Aorta (tissue), 5 donors: ENCODE measurements around the gene TPD52L2. TPM values are rescaled to one million over a fixed set of nuclear protein-coding genes. Genes with fewer than 3 reads are reported as not detected.

Experiments used
- ATAC-seq: fragments of 200-7000 bp; cut with Tn5 transposase; one replicate; pipeline ENCODE4 v1.9.1; 2022; ENCODE audit warnings: moderate library complexity; ENCODE audit not compliant: low FRiP score
- DNase-seq, 2 donors: peaks; one replicate each; pipeline ENCODE4 v3.0.0-alpha.2; 2020
- H3K27ac ChIP-seq, 2 donors: one replicate each; pipeline ENCODE4 v1.5.1; 2013; ENCODE audit warnings: low read length in 2 of 2, mild to moderate bottlenecking in 2 of 2, moderate library complexity in 2 of 2, control low read depth in 1 of 2, inconsistent platforms in 1 of 2, low read depth in 1 of 2
- H3K27me3 ChIP-seq, 2 donors: one replicate each; pipeline ENCODE4 v1.6.1; 2013; ENCODE audit warnings: control low read depth in 1 of 2, low read length in 1 of 2, mild to moderate bottlenecking in 1 of 2, moderate library complexity in 1 of 2; ENCODE audit not compliant: insufficient read depth in 2 of 2, control insufficient read depth in 1 of 2
- H3K36me3 ChIP-seq, 2 donors: one replicate each; pipeline ENCODE4 v1.6.1; 2013; ENCODE audit warnings: control low read depth in 1 of 2, low read length in 1 of 2, mild to moderate bottlenecking in 1 of 2; ENCODE audit not compliant: insufficient read depth in 2 of 2, control insufficient read depth in 1 of 2
- H3K4me1 ChIP-seq, 2 donors: one replicate each; pipeline ENCODE4 v1.6.1; 2013; ENCODE audit warnings: low read length in 2 of 2, control low read depth in 1 of 2, mild to moderate bottlenecking in 1 of 2, moderate library complexity in 1 of 2; ENCODE audit not compliant: insufficient read depth in 2 of 2, control insufficient read depth in 1 of 2
- H3K4me3 ChIP-seq, 2 donors: one replicate each; pipeline ENCODE4 v1.5.1; 2013; ENCODE audit warnings: low read length in 2 of 2, control low read depth in 1 of 2, mild to moderate bottlenecking in 1 of 2
- H3K9me3 ChIP-seq: one replicate; pipeline ENCODE4 v1.6.1; 2013; ENCODE audit warnings: mild to moderate bottlenecking, low read length; ENCODE audit not compliant: control insufficient read depth
- WGBS, 2 donors: extraction: QIAGEN DNeasy Blood & Tissue Kit; methylation state at CpG; one replicate each; pipeline ENCODE4 v1.1.7; 2013; 5-methylcytosine and 5-hydroxymethylcytosine counted together
- intact Hi-C, 2 donors: fragments of 100-400 bp; cut with DNase I; formaldehyde crosslinking; loops; one replicate each; pipeline versions ENCODE4 v1.14.2 to v1.15.0; 2022
- microRNA-seq, 2 donors: library from miRNA; unstranded; fragments of <30 nt; microRNA quantifications; one replicate each; pipeline ENCODE4 v1.2.0, GENCODE V29; 2020
- polyA plus RNA-seq, 2 donors: library from polyadenylated mRNA; stranded (reverse); fragments of 200-250 nt; gene quantifications; one replicate each; pipeline ENCODE4 v1.2.3, GENCODE V29; 2013
- total RNA-seq, 2 donors: library from RNA; stranded (reverse); fragmentation: NEBNext Ultra II Directional; extraction: Animal tissue kit (Norgen Biotek cat#: 25700); gene quantifications; one replicate each; pipeline ENCODE4 v1.2.1, GENCODE V29; 2021
- donor health status: healthy with polysubstance abuse.
- donor health status: Bipolar disorder and iron deficiency.
- donor health status: DM: no; HTN: no; CAD: no.
- donor health status: DM: no; HTN: no; CAD: no.
- donor health status: DM: yes; HTN: yes; CAD: no.

The TPD52L2 gene
- total and polyA plus RNA-seq, 4 donors, result 89.8 to 112 (median 101) TPM

DNA sequence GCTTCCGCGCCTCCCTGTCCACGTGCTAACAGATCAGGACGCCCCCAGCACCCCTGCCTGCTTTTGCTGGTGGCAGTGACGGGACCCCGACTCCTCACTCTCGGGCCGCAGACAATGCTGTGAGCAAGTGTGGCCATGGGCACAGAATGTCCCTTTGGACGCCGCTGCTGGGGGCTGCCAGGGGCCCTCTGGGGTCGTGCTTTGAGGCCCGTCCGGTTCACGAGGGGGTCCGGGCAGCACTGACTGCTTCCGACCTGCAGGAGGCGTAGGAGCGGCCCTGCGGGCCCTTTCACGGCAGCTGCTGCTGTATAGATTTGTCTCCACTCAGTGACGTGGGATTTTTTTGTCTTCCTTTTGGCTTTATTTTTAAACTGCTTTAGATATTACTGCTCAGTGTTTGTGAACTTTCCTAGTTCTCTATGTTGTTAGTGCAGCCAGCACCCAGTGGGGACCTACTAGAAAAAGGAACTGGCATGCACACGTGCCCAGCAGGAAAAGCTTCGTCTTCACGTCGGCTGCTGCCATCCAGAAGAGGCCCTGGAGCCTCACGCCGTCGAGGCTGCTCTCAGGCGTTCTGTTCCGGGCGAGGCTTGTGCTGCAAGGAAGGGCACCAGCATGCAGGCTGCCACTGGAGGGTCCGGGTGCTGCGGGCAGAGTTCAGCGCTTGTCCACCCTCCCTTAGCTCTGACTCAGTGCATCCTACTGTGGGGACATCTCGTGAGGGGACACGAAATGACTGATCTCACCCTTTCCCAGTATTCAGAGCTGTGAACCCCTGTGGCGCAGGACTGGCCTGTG lies 69.4 kb downstream of the TPD52L2 start:
- intact Hi-C loops, result no loop called here
- H3K36me3 ChIP-seq, result peaks cover 0 to 9% of the 10 kb centered on the region in 2 donors
- no peak for DNase-seq

DNA sequence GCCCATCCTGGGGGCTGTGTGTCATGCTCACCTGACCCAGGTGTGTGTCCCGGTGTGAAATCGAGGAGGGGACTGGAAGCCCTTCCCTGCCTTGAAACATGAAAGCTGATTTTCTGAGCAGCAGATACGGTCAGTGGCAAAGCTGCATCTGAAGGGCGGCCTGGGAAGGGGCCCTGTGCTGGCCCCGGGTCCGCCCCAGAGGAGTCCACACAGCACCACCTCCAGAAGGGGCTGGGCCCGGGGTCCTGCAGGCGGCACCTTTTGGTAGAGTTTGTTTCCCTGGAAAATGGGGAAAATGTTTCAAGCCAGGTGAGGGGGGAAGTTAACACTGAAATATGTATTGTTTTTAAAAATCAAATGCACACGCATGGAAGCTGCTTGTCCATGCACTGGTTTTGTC lies 70.4 kb downstream of the TPD52L2 start:
- Histone ChIP-seq H3K27me3 (no peaks in the 10 kb centered on the region), H3K4me3 (no peak overlapping the region), H3K36me3 (peaks cover 0 to 10% of the 10 kb centered on the region in 2 donors), H3K4me1 (no peaks in the 10 kb centered on the region), H3K27ac (no peak overlapping the region), H3K9me3 (no peaks in the 10 kb centered on the region)
- DNase-seq (no peak), ATAC-seq (no peak)
- intact Hi-C loops, result no loop called here
- 90 to 92% methylated on average over 9 of the region's 9 CpGs for WGBS, 2 donors

More for the DNA sequence above, 69.4 kb downstream of the TPD52L2 start:
- H3K9me3 ChIP-seq, result no peaks in the 10 kb centered on the region
- H3K27me3 ChIP-seq, result no peaks in the 10 kb centered on the region
- ATAC-seq, result no peak
- no peak overlapping the region for H3K27ac ChIP-seq
- no peaks in the 10 kb centered on the region for H3K4me1 ChIP-seq
- WGBS, 2 donors, result 71 to 76% methylated on average over 37 of the region's 37 CpGs
- no peak overlapping the region for H3K4me3 ChIP-seq

GRCh38 chr20:63937596-63937995 lies 72.5 kb downstream of the TPD52L2 start:
- intact Hi-C loops, result no loop called here
- WGBS, 2 donors, result 84 to 86% methylated on average over 14 of the region's 14 CpGs
- ATAC-seq (no peak), DNase-seq (no peak)
- H3K9me3 ChIP-seq, result no peaks in the 10 kb centered on the region
- H3K27me3 ChIP-seq, result no peaks in the 10 kb centered on the region
- H3K27ac ChIP-seq, result no peak overlapping the region
- H3K4me3 ChIP-seq, result no peak overlapping the region
- H3K36me3 ChIP-seq, result peaks cover 0 to 4% of the 10 kb centered on the region in 2 donors
- H3K4me1 ChIP-seq, result no peaks in the 10 kb centered on the region

GRCh38 chr20:63939061-63939935 lies 74.2 kb downstream of the TPD52L2 start:
- no peak overlapping the region for H3K4me3 ChIP-seq
- H3K4me1 ChIP-seq, result no peaks in the 10 kb centered on the region
- H3K27me3 ChIP-seq, result no peaks in the 10 kb centered on the region
- peaks cover 0 to 9% of the 10 kb centered on the region in 2 donors for H3K36me3 ChIP-seq
- no peak for DNase-seq
- no peaks in the 10 kb centered on the region for H3K9me3 ChIP-seq
- H3K27ac ChIP-seq, result no peak overlapping the region
- ATAC-seq, result no peak
- 76 to 83% methylated on average over 24 to 33 of the region's 33 CpGs for WGBS, 2 donors
- intact Hi-C loops, result no loop called here

DNA sequence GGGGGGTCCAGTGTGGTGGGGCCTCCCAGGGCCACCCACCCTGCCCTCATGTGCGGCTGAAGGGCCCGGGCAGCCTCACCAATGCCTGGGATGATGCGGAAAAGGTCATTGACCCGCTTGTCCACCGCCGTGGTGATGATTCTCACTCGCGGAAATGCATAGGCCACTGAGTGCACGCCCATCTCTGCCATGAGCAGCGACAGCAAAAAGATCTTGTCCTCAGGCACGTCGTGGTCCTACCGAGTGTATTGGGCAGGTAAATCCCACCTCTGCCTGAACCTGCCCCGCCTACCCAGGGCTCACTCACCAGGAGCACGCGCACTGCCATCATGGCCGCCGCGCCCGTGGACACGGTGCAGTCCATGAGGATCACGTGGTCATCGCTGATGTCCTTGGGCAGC lies 75.0 kb downstream of the TPD52L2 start:
- Histone ChIP-seq H3K4me1 (no peaks in the 10 kb centered on the region), H3K9me3 (no peaks in the 10 kb centered on the region), H3K27me3 (no peaks in the 10 kb centered on the region), H3K27ac (no peak overlapping the region), H3K36me3 (peaks cover 0 to 9% of the 10 kb centered on the region in 2 donors), H3K4me3 (no peak overlapping the region)
- intact Hi-C loops, result no loop called here
- peak in 1 of 2 donors; percentile 46 for DNase-seq
- 89% methylated on average over 23 of the region's 23 CpGs for WGBS, 2 donors
- ATAC-seq, result no peak

DNA sequence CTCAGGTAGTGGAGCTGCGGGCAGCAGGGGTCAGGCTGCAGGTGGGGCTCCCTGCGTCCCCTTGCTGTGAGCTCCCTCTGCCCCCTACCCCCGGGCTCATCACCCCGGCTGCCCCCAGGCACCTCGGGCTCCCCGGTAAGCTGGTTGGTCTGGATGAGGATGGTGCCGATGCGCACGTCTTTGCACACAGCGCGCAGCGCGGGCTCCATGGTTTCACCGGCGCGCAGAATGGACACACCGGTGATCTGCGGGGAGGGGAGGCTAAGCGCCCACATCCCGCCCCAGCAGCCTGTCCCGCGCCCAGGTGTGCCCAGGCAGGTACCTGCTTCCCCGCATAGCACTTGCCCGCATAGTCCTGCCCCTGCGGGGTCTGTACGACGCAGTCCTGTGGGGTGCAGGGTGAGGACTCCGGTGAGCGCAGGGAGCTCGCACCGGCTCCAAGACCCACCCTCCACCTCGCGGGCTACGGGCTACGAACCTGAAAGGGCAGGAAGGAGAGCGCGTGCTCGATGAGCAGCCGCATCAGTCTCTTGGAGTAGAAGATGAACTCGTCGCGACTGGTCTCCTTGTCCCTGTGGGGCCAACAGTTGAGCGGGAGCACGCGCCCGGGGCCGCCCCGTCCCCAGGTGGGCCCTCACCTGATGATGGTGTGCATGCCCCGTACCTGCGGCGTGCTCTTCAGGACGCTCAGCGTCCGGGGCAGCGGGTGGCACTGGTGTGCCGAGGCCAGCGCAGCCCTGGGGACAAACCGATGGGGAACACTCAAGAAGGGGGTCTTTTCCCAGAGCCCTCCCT lies 75.6 kb downstream of the TPD52L2 start:
- Histone ChIP-seq H3K36me3 (peaks cover 0 to 9% of the 10 kb centered on the region in 2 donors), H3K9me3 (no peaks in the 10 kb centered on the region), H3K27ac (no peak overlapping the region), H3K27me3 (no peaks in the 10 kb centered on the region), H3K4me3 (no peak overlapping the region), H3K4me1 (no peaks in the 10 kb centered on the region)
- intact Hi-C loops, result no loop called here
- 90% methylated on average over 58 of the region's 58 CpGs for WGBS, 2 donors
- DNase-seq, result peak in 1 of 2 donors; percentile 42
- ATAC-seq, result peak; percentile 8

Small RNA genes within 50 kb of the gene (microRNA-seq; reads per million reads assigned to microRNA genes)
- gene MIR1914, result 0 to 1.2 reads per million in 2 donors
- 0 reads per million in 2 donors for gene MIR941-1
- 0 reads per million in 2 donors for gene MIR941-2
- 0 reads per million in 2 donors for gene MIR941-3
- gene MIR941-4, result 0 reads per million in 2 donors
- 0 reads per million in 2 donors for gene MIR941-5

Other genes with a start within 250 kb of the TPD52L2 start
- gene GMEB2, start 238.2 kb upstream of the TPD52L2 start, total RNA-seq, result 10 to 100 TPM; 10.2 to 10.3 TPM
- 1 to 10 TPM; 3.9 to 9.6 TPM for gene GMEB2, start 238.2 kb upstream of the TPD52L2 start, polyA plus RNA-seq
- gene STMN3, start 211.8 kb upstream of the TPD52L2 start, total RNA-seq, result 10 to 100 TPM; 10.5 to 31.2 TPM
- 10 to 100 TPM; 11.3 to 26.1 TPM for gene STMN3, start 211.8 kb upstream of the TPD52L2 start, polyA plus RNA-seq
- gene RTEL1, start 207.0 kb upstream of the TPD52L2 start, total RNA-seq, result 10 to 100 TPM; 35.5 to 43.0 TPM
- gene RTEL1, start 207.0 kb upstream of the TPD52L2 start, polyA plus RNA-seq, result 100 to 1,000 TPM in 1 of 2 donors, 1 to 10 TPM in 1; 6.8 to 114 TPM
- 10 to 100 TPM in 1 of 2 donors, 1 to 10 TPM in 1; 5.9 to 11.5 TPM for gene TNFRSF6B, start 168.6 kb upstream of the TPD52L2 start, total RNA-seq
- 10 to 100 TPM in 1 of 2 donors, 1 to 10 TPM in 1; 2.1 to 73.9 TPM for gene TNFRSF6B, start 168.6 kb upstream of the TPD52L2 start, polyA plus RNA-seq
- 10 to 100 TPM; 46.3 to 51.7 TPM for gene ARFRP1, start 157.3 kb upstream of the TPD52L2 start, total RNA-seq
- 10 to 100 TPM; 28.9 to 76.2 TPM for gene ARFRP1, start 157.3 kb upstream of the TPD52L2 start, polyA plus RNA-seq
- gene ZGPAT, start 157.2 kb upstream of the TPD52L2 start, total RNA-seq, result 10 to 100 TPM; 20.8 to 28.6 TPM
- gene ZGPAT, start 157.2 kb upstream of the TPD52L2 start, polyA plus RNA-seq, result 10 to 100 TPM; 22.5 to 49.5 TPM
- 1 to 10 TPM; 6.5 to 7.4 TPM for gene LIME1, start 128.6 kb upstream of the TPD52L2 start, total RNA-seq
- gene LIME1, start 128.6 kb upstream of the TPD52L2 start, polyA plus RNA-seq, result 10 to 100 TPM in 1 of 2 donors, 1 to 10 TPM in 1; 9.9 to 57.6 TPM
- gene SLC2A4RG, start 125.5 kb upstream of the TPD52L2 start, total RNA-seq, result 10 to 100 TPM; 49.9 to 72.4 TPM
- 10 to 100 TPM; 24.7 to 86.7 TPM for gene SLC2A4RG, start 125.5 kb upstream of the TPD52L2 start, polyA plus RNA-seq
- 10 to 100 TPM; 17.4 to 22.7 TPM for gene ZBTB46, start 34.0 kb upstream of the TPD52L2 start, total RNA-seq
- gene ZBTB46, start 34.0 kb upstream of the TPD52L2 start, polyA plus RNA-seq, result 1 to 10 TPM in 1 of 2 donors, under 1 TPM in 1; 0.50 to 2.1 TPM
- not detected for gene ABHD16B, start 3.8 kb upstream of the TPD52L2 start, total RNA-seq
- gene ABHD16B, start 3.8 kb upstream of the TPD52L2 start, polyA plus RNA-seq, result under 1 TPM in 1 of 2 donors, not detected in 1; 0.38 TPM
- 10 to 100 TPM; 34.6 to 38.1 TPM for gene DNAJC5, start 29.9 kb downstream of the TPD52L2 start, total RNA-seq
- 10 to 100 TPM; 16.2 to 17.2 TPM for gene DNAJC5, start 29.9 kb downstream of the TPD52L2 start, polyA plus RNA-seq
- 10 to 100 TPM; 27.2 to 39.5 TPM for gene UCKL1, start 91.1 kb downstream of the TPD52L2 start, total RNA-seq
- gene UCKL1, start 91.1 kb downstream of the TPD52L2 start, polyA plus RNA-seq, result 10 to 100 TPM; 24.3 to 85.0 TPM
- 10 to 100 TPM; 10.8 to 16.5 TPM for gene ZNF512B, start 104.7 kb downstream of the TPD52L2 start, total RNA-seq
- gene ZNF512B, start 104.7 kb downstream of the TPD52L2 start, polyA plus RNA-seq, result 10 to 100 TPM in 1 of 2 donors, 1 to 10 TPM in 1; 1.5 to 10.8 TPM
- 1 to 10 TPM in 1 of 2 donors, under 1 TPM in 1; 0.84 to 4.1 TPM for gene SAMD10, start 114.4 kb downstream of the TPD52L2 start, total RNA-seq
- gene SAMD10, start 114.4 kb downstream of the TPD52L2 start, polyA plus RNA-seq, result 1 to 10 TPM; 1.8 to 2.0 TPM
- 10 to 100 TPM; 50.3 to 59.1 TPM for gene PRPF6, start 115.9 kb downstream of the TPD52L2 start, total RNA-seq
- gene PRPF6, start 115.9 kb downstream of the TPD52L2 start, polyA plus RNA-seq, result 10 to 100 TPM; 20.9 to 53.3 TPM
- gene C20orf204, start 170.9 kb downstream of the TPD52L2 start, total RNA-seq, result 1 to 10 TPM; 1.7 to 2.8 TPM
- gene C20orf204, start 170.9 kb downstream of the TPD52L2 start, polyA plus RNA-seq, result 1 to 10 TPM in 1 of 2 donors, not detected in 1; 2.1 TPM
- 100 to 1,000 TPM in 1 of 2 donors, 10 to 100 TPM in 1; 43.2 to 186 TPM for gene SOX18, start 184.4 kb downstream of the TPD52L2 start, total RNA-seq
- 1 to 10 TPM; 1.3 to 2.6 TPM for gene SOX18, start 184.4 kb downstream of the TPD52L2 start, polyA plus RNA-seq
- gene TCEA2, start 197.9 kb downstream of the TPD52L2 start, total RNA-seq, result 10 to 100 TPM; 45.5 to 71.1 TPM
- gene TCEA2, start 197.9 kb downstream of the TPD52L2 start, polyA plus RNA-seq, result 10 to 100 TPM; 26.2 to 80.1 TPM
- gene RGS19, start 214.2 kb downstream of the TPD52L2 start, total RNA-seq, result 10 to 100 TPM; 19.0 to 20.1 TPM
- gene RGS19, start 214.2 kb downstream of the TPD52L2 start, polyA plus RNA-seq, result 10 to 100 TPM; 10.8 to 23.8 TPM
- gene OPRL1, start 214.8 kb downstream of the TPD52L2 start, total RNA-seq, result 1 to 10 TPM in 1 of 2 donors, under 1 TPM in 1; 0.78 to 2.9 TPM
- 1 to 10 TPM in 1 of 2 donors, under 1 TPM in 1; 0.72 to 1.1 TPM for gene OPRL1, start 214.8 kb downstream of the TPD52L2 start, polyA plus RNA-seq
- gene LKAAEAR1, start 219.1 kb downstream of the TPD52L2 start, total RNA-seq, result not detected
- not detected for gene LKAAEAR1, start 219.1 kb downstream of the TPD52L2 start, polyA plus RNA-seq
- not detected for gene NPBWR2, start 242.3 kb downstream of the TPD52L2 start, total RNA-seq
- not detected for gene NPBWR2, start 242.3 kb downstream of the TPD52L2 start, polyA plus RNA-seq